Measurements from ENCODE around the gene CDC42BPB.

Gene CDC42BPB

DNA sequence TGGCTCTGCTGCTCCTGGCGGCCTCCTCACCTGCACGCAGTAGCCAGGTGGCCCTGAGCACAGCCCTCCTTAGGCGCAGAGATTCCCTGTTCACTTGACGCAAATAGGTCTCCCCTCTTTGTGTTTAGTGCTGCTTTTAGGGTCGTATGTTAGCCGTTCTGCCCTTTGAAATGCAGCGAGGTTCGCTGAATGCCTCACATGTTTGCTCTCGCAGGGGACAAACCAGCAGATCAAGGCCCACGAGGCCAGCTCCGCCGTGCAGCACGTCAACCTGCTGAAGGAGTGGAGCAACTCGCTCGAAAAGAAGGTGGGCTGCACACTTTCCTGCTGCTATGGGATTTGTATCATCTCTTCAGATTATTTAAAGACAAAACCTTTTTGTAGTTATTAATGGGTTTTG lies 166.2 kb downstream of the CDC42BPB start:
- in situ Hi-C loops (cut with MboI; ENCODE audit: low sequenced_read_pairs, unreplicated experiment) = no loop called here
- no peak for DNase-seq (ENCODE audit: low spot score)
- TF ChIP-seq, protein P1, sequence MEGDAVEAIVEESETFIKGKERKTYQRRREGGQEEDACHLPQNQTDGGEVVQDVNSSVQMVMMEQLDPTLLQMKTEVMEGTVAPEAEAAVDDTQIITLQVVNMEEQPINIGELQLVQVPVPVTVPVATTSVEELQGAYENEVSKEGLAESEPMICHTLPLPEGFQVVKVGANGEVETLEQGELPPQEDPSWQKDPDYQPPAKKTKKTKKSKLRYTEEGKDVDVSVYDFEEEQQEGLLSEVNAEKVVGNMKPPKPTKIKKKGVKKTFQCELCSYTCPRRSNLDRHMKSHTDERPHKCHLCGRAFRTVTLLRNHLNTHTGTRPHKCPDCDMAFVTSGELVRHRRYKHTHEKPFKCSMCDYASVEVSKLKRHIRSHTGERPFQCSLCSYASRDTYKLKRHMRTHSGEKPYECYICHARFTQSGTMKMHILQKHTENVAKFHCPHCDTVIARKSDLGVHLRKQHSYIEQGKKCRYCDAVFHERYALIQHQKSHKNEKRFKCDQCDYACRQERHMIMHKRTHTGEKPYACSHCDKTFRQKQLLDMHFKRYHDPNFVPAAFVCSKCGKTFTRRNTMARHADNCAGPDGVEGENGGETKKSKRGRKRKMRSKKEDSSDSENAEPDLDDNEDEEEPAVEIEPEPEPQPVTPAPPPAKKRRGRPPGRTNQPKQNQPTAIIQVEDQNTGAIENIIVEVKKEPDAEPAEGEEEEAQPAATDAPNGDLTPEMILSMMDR (IDR thresholded peaks at IDR 0.05; ENCODE audit: borderline replicate concordance, control extremely low read depth, extremely low read depth, insufficient read depth, missing control alignments) = no peak

DNA sequence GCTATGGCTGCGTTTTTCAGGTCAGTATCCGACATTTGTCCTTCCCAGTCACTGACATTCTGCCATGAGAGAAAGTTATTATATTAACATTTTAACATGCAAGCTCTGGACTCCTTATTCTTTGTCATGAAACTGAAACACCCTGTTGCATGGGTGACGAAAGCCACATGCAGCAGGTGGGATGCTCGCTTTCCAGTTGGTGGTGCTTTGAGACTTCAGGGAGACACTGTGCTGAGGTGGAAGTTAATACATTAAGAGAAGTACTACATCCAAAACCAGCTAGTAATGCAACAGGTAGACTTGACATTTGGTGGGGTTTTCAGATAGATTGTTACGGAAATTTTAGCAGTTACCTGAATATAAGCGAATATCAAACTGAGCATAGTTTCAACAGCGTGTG lies 167.7 kb downstream of the CDC42BPB start:
- no peak for DNase-seq (ENCODE audit: low spot score)
- TF ChIP-seq, protein P1 (IDR thresholded peaks at IDR 0.05; ENCODE audit: borderline replicate concordance, control extremely low read depth, extremely low read depth, insufficient read depth, missing control alignments) = no peak
- in situ Hi-C loops (cut with MboI; ENCODE audit: low sequenced_read_pairs, unreplicated experiment) = no loop called here

DNA sequence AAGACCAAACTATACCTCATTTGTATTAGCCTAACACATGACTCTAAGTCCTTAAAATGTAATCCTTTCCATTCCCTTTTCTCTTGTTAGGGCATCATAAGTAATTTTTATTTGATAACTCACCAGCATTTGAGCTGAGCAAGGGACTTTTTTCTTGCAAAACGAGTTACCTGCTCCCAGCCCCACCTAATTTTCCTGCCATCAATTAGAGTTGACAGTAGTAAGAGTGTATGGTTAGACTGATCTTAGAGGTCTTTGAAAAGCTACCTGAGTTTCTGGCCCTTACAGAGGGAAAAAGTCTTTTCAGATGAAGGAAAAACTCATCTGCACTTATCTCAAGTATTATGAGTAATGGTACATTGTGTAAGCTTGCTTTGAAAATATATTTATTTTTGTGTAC lies 168.6 kb downstream of the CDC42BPB start:
- in situ Hi-C loops (cut with MboI; ENCODE audit: low sequenced_read_pairs, unreplicated experiment) = no loop called here
- TF ChIP-seq, protein P1 (IDR thresholded peaks at IDR 0.05; ENCODE audit: borderline replicate concordance, control extremely low read depth, extremely low read depth, insufficient read depth, missing control alignments) = no peak
- no peak for DNase-seq (ENCODE audit: low spot score)

DNA sequence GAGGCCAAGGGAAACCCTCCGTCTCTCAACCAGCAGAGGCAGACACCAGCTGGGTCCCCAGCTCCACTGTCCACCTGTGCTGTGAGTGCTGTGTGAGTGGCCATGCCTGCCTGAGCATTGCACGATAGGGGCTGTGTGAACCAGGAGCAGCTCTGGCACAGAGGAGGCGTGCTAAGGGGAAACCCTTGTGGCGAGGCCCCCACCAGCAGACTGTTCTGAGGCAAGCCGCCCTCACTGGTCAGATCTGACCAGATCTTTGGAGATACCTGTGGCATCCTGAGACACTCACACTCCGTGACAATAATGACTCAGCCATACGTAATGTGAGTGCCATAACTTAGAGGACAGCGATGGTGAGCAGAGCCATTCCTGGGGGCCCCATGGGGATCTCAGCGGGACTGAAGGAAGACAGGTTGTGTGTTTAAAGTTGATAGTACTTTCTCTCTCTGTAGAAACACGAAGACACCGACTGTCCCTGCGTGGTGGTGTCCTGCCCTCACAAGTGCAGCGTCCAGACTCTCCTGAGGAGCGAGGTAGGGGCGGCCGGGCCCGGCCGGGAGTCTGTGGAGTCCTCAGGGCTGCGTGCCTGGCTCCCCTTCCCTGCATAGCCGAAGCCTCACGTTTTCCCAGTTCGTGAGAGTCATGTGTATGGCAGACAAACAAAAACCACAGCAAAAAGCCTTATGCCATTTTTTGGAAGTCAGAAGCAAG lies 171.5 kb downstream of the CDC42BPB start:
- TF ChIP-seq, protein P1 (IDR thresholded peaks at IDR 0.05; ENCODE audit: borderline replicate concordance, control extremely low read depth, extremely low read depth, insufficient read depth, missing control alignments) = no peak
- in situ Hi-C loops (cut with MboI; ENCODE audit: low sequenced_read_pairs, unreplicated experiment) = no loop called here

DNA sequence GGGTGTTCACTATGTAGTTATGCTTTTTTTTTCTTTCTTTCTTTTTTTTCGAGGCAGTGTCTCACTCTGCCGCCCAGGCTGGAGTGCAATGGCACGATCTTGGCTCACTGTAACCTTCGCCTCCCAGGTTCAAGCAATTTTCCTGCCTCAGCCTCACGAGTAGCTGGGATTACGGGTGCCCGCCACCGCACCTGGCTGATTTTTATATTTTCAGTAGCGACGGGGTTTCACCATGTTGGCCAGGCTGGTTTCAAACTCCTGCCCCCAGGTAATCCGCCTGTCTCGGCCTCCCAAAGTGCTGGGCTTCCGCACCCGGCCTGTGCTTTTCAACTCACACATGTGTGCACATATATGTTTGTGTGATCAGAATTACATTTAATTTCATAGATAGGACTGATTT lies 173.8 kb downstream of the CDC42BPB start:
- in situ Hi-C loops (cut with MboI; ENCODE audit: low sequenced_read_pairs, unreplicated experiment) = no loop called here
- TF ChIP-seq, protein P1 (IDR thresholded peaks at IDR 0.05; ENCODE audit: borderline replicate concordance, control extremely low read depth, extremely low read depth, insufficient read depth, missing control alignments) = no peak
- no peak for DNase-seq (ENCODE audit: low spot score)

More for the DNA sequence above, 171.5 kb downstream of the CDC42BPB start:
- DNase-seq (ENCODE audit: low spot score) = no peak

DNA sequence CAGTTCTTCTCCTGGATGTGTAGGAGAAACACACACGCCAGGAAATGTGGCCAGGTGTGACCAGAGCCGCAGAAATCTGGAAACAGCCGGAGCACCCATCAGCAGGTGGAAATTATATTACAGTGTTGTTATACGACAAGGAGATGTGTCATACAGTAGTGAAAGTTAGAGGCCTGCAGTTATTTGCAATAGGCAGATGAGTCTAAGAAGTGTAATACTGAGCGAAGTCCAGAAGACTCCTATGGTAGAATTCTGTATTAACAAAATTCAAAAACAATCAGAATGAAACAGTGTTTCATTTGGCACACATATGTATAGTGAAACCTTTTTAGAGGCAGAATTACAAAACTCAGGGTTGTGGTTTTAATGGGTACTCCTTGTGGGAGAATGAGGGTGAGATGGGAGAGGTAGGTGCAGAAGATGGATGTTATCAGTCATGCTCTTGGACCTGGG lies 174.2 kb downstream of the CDC42BPB start:
- TF ChIP-seq, protein P1 (IDR thresholded peaks at IDR 0.05; ENCODE audit: borderline replicate concordance, control extremely low read depth, extremely low read depth, insufficient read depth, missing control alignments) = no peak
- in situ Hi-C loops (cut with MboI; ENCODE audit: low sequenced_read_pairs, unreplicated experiment) = no loop called here
- DNase-seq (ENCODE audit: low spot score) = no peak

Data from GM13976 (cell line).